ENCODE data around the gene CALHM3.

DNA sequence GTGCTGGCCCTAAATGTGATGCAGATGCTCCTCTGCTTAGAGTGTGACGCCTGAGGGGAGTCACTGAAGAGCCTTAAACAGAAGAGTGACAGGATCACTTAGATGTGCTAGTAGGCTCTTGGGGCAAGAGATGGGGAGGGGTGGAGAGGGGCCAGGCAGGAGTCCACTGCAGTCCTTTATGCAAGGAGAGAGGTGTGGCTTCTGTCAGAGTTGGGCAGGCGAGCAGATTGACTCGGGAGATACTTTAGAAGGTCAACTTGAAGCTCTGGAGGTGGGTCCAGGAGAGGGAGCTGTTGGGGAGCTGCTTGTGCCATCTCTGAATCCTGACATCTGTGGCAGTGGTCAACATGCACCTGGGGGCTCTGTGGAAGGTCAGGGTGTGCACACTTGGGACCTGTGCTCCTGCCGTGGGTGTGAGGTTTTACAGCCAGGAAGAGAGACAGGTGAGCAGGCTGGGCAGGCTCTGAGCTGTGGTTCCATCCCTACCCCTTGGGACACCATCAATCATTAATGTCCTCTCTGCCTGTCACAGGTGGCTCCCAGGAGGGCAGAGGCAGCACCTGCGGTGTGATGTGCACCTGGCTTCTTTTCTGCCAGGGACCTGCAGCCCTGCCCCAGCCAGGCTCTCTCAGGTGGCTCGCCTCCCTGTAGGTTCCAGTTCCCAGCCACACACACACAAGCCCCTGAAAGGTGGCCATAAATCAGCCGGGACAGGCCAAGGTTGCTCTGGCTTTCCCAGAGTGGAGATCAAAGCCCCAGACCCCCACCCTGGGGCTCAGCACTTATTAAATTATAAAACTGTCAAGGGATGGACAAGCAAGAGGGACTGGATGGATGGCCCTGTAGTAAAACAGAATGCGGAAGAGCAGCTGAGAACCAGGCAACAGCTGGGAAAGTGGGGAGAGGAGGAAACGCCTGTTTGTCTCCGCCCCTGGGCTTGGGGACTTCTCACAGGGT lies 28.5 kb upstream of the CALHM3 start:
- no peak for TF ChIP-seq EZH2 (IDR thresholded peaks at IDR 0.05; ENCODE audit: borderline replicate concordance, insufficient read depth, low read length, poor library complexity, severe bottlenecking)
- TF ChIP-seq, protein P1, sequence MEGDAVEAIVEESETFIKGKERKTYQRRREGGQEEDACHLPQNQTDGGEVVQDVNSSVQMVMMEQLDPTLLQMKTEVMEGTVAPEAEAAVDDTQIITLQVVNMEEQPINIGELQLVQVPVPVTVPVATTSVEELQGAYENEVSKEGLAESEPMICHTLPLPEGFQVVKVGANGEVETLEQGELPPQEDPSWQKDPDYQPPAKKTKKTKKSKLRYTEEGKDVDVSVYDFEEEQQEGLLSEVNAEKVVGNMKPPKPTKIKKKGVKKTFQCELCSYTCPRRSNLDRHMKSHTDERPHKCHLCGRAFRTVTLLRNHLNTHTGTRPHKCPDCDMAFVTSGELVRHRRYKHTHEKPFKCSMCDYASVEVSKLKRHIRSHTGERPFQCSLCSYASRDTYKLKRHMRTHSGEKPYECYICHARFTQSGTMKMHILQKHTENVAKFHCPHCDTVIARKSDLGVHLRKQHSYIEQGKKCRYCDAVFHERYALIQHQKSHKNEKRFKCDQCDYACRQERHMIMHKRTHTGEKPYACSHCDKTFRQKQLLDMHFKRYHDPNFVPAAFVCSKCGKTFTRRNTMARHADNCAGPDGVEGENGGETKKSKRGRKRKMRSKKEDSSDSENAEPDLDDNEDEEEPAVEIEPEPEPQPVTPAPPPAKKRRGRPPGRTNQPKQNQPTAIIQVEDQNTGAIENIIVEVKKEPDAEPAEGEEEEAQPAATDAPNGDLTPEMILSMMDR (IDR thresholded peaks at IDR 0.05; ENCODE audit: poor library complexity, severe bottlenecking): no peak
- TF ChIP-seq SMC3 (conservative IDR thresholded peaks at IDR 0.05; ENCODE audit: poor library complexity): no peak
- no peak for TF ChIP-seq REST (IDR thresholded peaks at IDR 0.05; ENCODE audit: borderline replicate concordance)
- no peak for TF ChIP-seq MXI1 (conservative IDR thresholded peaks at IDR 0.05; ENCODE audit: poor library complexity, severe bottlenecking)
- no peak for TF ChIP-seq RAD21 (conservative IDR thresholded peaks at IDR 0.05)
- TF ChIP-seq POLR2AphosphoS5 (IDR thresholded peaks at IDR 0.05): no peak
